ENCODE measurements around the gene CAMTA1.

Gene CAMTA1

DNA sequence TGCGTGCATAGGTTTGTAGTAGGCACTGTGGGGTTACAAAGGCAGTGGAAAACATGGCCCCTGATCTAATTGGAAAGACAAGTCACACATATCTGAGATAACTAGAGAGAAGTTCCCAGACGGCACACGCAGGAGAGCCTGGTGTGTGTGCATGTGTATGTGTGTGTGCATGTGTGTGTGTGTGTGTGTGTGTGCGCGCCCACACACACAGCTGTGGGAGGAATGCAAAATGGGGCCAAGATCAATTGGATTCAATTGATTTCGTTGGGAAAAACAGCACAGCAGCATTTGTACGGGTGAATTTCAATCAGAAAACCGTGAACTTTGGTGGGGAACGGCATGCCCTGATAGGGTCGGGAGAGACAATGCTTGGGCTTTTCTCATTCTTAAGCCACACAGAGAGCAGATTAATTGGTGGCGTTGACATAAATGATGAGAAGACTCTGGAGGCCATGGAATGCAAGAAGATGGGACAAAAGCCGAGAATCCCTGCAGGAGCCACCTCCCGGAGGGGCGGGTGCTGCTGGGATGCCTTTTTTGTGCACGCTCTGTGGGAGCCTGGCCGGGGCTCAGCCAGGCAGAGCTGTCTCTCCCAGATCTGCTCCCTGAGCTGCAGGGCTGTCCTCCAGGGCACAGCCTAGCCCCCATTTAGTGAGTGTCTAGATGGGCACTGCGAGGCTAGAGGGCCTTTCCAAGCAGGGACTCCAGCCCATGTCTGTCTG is 322.0 kb downstream of the CAMTA1 start:
- no peak for FAIRE-seq
- TF ChIP-seq, protein P1, sequence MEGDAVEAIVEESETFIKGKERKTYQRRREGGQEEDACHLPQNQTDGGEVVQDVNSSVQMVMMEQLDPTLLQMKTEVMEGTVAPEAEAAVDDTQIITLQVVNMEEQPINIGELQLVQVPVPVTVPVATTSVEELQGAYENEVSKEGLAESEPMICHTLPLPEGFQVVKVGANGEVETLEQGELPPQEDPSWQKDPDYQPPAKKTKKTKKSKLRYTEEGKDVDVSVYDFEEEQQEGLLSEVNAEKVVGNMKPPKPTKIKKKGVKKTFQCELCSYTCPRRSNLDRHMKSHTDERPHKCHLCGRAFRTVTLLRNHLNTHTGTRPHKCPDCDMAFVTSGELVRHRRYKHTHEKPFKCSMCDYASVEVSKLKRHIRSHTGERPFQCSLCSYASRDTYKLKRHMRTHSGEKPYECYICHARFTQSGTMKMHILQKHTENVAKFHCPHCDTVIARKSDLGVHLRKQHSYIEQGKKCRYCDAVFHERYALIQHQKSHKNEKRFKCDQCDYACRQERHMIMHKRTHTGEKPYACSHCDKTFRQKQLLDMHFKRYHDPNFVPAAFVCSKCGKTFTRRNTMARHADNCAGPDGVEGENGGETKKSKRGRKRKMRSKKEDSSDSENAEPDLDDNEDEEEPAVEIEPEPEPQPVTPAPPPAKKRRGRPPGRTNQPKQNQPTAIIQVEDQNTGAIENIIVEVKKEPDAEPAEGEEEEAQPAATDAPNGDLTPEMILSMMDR (IDR thresholded peaks at IDR 0.05; ENCODE audit: insufficient read depth, missing control alignments) = no peak
- no peak for DNase-seq (ENCODE audit: insufficient read length, low spot score)

DNA sequence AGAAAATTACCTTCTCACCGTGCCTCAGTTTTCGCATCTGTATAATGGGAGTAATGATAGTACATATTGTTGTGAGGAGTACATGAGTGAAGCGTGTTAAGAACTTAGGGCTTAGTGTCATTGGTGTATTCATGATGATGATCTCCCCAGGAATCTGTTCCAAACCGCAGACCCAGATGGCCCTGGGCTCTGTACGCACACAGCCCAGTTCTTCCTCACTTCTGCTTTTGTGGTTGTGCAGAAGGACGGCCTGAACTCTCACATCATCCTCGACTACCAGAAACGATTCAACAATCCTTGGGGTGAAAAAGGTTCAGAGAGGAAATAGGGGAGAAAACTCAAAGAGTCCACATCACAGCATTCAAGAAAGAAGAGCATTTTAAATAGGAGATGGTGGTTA is 323.0 kb downstream of the CAMTA1 start:
- DNase-seq (ENCODE audit: insufficient read length, low spot score) (no peak), FAIRE-seq (no peak)
- TF ChIP-seq, protein P1 (IDR thresholded peaks at IDR 0.05; ENCODE audit: insufficient read depth, missing control alignments) = no peak

DNA sequence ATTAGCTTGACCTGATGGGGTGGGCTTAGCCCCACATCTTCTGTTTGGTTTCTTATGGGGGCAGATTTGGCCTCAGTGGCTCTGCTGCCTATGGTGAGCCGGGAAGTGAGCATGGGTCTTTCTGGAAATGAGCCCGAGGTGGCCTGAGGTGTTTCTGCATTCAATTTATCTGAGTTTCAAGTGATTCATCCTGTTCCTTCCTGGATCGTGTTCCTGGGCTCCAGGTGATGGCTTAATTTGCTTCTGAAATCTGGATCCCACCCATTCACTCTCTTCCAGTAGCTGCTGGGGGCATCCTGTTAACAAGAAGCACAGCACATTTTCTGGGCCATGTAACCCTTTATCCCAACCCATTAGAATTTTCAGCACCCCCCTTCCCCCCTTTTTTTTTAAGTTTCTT is 324.6 kb downstream of the CAMTA1 start:
- DNase-seq (ENCODE audit: insufficient read length, low spot score) (no peak), FAIRE-seq (no peak)
- TF ChIP-seq, protein P1 (IDR thresholded peaks at IDR 0.05; ENCODE audit: insufficient read depth, missing control alignments) = no peak

DNA sequence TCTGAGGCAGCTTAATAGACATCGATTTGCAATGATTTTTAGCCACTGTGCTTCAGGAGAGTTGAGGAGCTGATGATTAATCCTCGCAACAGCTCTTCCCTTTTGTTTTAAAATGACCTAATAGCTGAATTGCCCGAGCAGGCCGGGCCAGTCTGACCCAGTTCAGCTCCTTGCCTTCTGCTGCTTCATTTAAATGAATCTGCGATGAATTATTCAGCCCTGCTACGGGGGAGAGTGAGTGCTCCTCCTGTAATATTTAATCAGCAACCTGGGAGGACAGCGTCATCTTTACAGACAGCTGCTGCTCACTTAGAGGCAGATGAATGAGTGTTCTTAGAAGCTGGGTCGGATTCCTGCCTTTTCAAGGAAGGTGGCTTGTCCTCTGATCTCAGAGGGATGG is 325.1 kb downstream of the CAMTA1 start:
- FAIRE-seq = no peak
- TF ChIP-seq, protein P1 (IDR thresholded peaks at IDR 0.05; ENCODE audit: insufficient read depth, missing control alignments) = no peak
- DNase-seq (ENCODE audit: insufficient read length, low spot score) = no peak

DNA sequence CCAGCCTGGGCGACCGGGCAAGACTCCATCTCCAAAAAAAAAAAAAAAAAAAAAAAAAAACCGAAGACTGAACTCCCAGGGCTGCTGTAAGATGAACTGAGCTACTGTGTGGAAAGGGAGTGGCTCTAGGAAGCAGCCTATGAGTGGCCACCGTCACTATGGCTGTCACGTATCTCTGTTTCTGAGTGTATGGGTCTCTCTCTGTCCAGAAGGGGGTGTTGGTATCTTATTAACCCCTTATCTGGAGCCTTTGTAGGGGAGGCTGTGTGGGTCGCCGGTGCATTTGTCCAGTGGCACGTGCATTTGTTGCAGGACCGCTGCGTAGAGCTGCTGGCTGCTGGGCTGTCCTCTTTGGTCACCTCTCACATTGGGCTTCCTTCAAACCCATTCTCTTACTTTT is 326.6 kb downstream of the CAMTA1 start:
- DNase-seq (ENCODE audit: insufficient read length, low spot score) = no peak
- TF ChIP-seq, protein P1 (IDR thresholded peaks at IDR 0.05; ENCODE audit: insufficient read depth, missing control alignments) = no peak
- FAIRE-seq = no peak

DNA sequence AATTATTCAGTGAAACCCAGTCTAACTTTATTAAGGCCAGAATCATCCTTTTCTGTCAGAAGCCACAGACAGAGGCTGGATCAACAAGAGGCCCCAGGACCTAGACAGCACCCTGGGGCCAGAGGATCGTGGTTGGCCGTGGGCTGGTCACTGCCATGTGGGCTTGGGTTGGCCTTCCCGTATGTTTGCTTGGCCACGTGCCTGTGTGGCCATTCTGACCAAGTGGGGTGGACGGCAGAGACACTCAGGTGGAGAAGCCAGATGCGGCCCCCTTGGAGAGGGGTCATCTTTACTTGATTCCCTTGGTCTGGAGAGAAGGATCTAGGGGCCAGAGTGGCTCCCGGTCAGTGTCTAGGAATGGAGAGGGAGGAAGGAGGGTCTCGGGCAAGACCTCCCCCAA is 327.9 kb downstream of the CAMTA1 start:
- TF ChIP-seq, protein P1 (IDR thresholded peaks at IDR 0.05; ENCODE audit: insufficient read depth, missing control alignments) = no peak
- DNase-seq (ENCODE audit: insufficient read length, low spot score) (no peak), FAIRE-seq (no peak)

DNA sequence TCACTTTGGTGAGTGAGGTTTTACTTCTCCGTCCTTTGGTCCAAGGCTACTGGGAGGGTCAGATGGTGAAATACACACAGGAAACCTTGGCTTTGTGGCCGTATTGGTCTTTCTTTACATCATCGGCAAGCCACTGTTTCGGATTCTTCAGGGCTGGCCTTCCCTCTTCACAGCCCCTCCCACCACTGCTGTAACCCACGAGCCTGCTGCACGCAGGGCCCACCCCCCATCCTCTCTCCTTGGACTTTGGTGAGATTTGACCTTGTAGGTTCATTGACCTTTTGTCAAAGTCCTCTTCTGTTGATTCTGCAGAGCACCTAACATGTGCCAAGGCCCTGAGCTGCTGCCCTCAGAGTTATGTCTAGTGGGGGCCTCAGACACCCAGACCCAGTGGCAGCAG is 328.6 kb downstream of the CAMTA1 start:
- FAIRE-seq (no peak), DNase-seq (ENCODE audit: insufficient read length, low spot score) (no peak)
- TF ChIP-seq, protein P1 (IDR thresholded peaks at IDR 0.05; ENCODE audit: insufficient read depth, missing control alignments) = no peak
